D341Med (cell line): ENCODE results near the gene CIZ1.
"Not testable (repeated sequence)": the region's sequence is repeated elsewhere in the genome, so short reads cannot be mapped to it uniquely, and the experiment has no call there.

Experiments
- DNase-seq: peaks from one replicate; pipeline ENCODE4 v3.0.0; 2012; ENCODE audit warnings: low spot score

Gene CIZ1

GRCh38 chr9:128190013-128190412 lies 1.4 kb downstream of the CIZ1 start:
- no peak for DNase-seq

- no peak for DNase-seq
Measured at GRCh38 chr9:128188209-128188608, 3.2 kb downstream of the CIZ1 start.

GRCh38 chr9:128187361-128187760 lies 4.0 kb downstream of the CIZ1 start:
- DNase-seq = no peak

- no peak for DNase-seq
Measured at GRCh38 chr9:128185979-128186965, 5.1 kb downstream of the CIZ1 start.

- no peak for DNase-seq
Measured at GRCh38 chr9:128182893-128183588, 8.3 kb downstream of the CIZ1 start.

GRCh38 chr9:128181480-128181879 lies 9.9 kb downstream of the CIZ1 start:
- DNase-seq = not testable (repeated sequence)

- DNase-seq = no peak
Measured at GRCh38 chr9:128180447-128180846, 10.9 kb downstream of the CIZ1 start.

- no peak for DNase-seq
Measured at GRCh38 chr9:128180001-128180400, 11.4 kb downstream of the CIZ1 start.

GRCh38 chr9:128178806-128179431 lies 12.5 kb downstream of the CIZ1 start:
- DNase-seq = no peak

- DNase-seq = no peak
Measured at GRCh38 chr9:128175726-128176125, 15.6 kb downstream of the CIZ1 start.

GRCh38 chr9:128175102-128175563 lies 16.2 kb downstream of the CIZ1 start:
- DNase-seq = no peak

- DNase-seq = no peak
Measured at GRCh38 chr9:128174062-128174461, 17.3 kb downstream of the CIZ1 start.

- DNase-seq = peak; percentile 86
Measured at GRCh38 chr9:128169925-128170324, 21.4 kb downstream of the CIZ1 start.

- DNase-seq = no peak
Measured at GRCh38 chr9:128169492-128169891, 21.9 kb downstream of the CIZ1 start.

GRCh38 chr9:128168731-128169308 lies 22.6 kb downstream of the CIZ1 start:
- DNase-seq = no peak

- no peak for DNase-seq
Measured at GRCh38 chr9:128167209-128167608, 24.2 kb downstream of the CIZ1 start.

- no peak for DNase-seq
Measured at GRCh38 chr9:128166169-128166568, 25.2 kb downstream of the CIZ1 start.

- no peak for DNase-seq
Measured at GRCh38 chr9:128164307-128164885, 27.0 kb downstream of the CIZ1 start.

- no peak for DNase-seq
Measured at GRCh38 chr9:128163523-128164306, 27.7 kb downstream of the CIZ1 start.

- no peak for DNase-seq
Measured at GRCh38 chr9:128163027-128163515, 28.3 kb downstream of the CIZ1 start.
